Transverse colon (tissue), 4 donors: ENCODE results near the gene PUSL1. TPM values are rescaled to one million over a fixed set of nuclear protein-coding genes. Genes with fewer than 3 reads are reported as not detected.

ENCODE experiments used
- DNase-seq: peaks from one replicate; pipeline ENCODE4 v3.0.0-alpha.2; 2019
- H3K27ac ChIP-seq, 4 donors: fragments of 200-600 bp; sonication (generic); 2 replicates each; pipeline ENCODE4 v1.5.1; 2016 to 2018; ENCODE audit warnings: inconsistent platforms in 4 of 4
- H3K27me3 ChIP-seq: fragments of 200-600 bp; sonication (generic); 2 replicates; pipeline ENCODE4 v1.5.1; 2017; ENCODE audit warnings: inconsistent platforms
- H3K36me3 ChIP-seq, 4 donors: fragments of 200-600 bp; sonication (generic); 2 replicates each; pipeline ENCODE4 v1.5.1; 2017 to 2019; ENCODE audit warnings: inconsistent platforms in 4 of 4
- H3K4me1 ChIP-seq, 4 donors: fragments of 200-600 bp; sonication (generic); 2 replicates each; pipeline ENCODE4 v1.5.1; 2017 to 2020; ENCODE audit warnings: inconsistent platforms in 4 of 4
- H3K4me3 ChIP-seq, 4 donors: fragments of 200-600 bp; sonication (generic); 1 replicate in 1 of 4; 2 replicates in 3 of 4; pipeline versions ENCODE4 v1.5.1 to v1.6.1; 2017 to 2019; ENCODE audit warnings: inconsistent platforms in 4 of 4
- H3K9me3 ChIP-seq, 2 donors: fragments of 200-600 bp; sonication (generic); 2 replicates each; pipeline ENCODE4 v1.5.1; 2017 to 2019; ENCODE audit warnings: inconsistent platforms in 2 of 2
- EP300 ChIP-seq: sonication (generic); formaldehyde crosslinking; IDR thresholded peaks from one replicate; pipeline ENCODE4 v1.6.1; 2017; ENCODE audit warnings: antibody characterized with exemption, low read depth
- POLR2A ChIP-seq: fragments of 450-650 bp; IDR thresholded peaks from one replicate; pipeline ENCODE4 v1.6.1; 2016; ENCODE audit warnings: antibody characterized with exemption, mild to moderate bottlenecking, moderate library complexity
- POLR2AphosphoS5 ChIP-seq, 3 donors: sonication (generic); formaldehyde crosslinking; IDR thresholded peaks; one replicate each; pipeline ENCODE4 v1.6.1; 2016; ENCODE audit warnings: antibody characterized with exemption in 3 of 3
- WGBS, 2 donors: methylation state at CpG; one replicate each; pipeline ENCODE4 v1.1.5; 2018; ENCODE audit warnings: low coverage in 1 of 2; 5-methylcytosine and 5-hydroxymethylcytosine counted together
- in situ Hi-C, 4 donors: fragments of 200-750 bp; cut with MboI; loops; one replicate each; pipeline versions ENCODE4 v1.15.0 to v1.15.1; 2017; ENCODE audit warnings: low sequenced_read_pairs in 3 of 4, low pct_ligation_motif_present in 1 of 4, low pct_unique_long_range_greater_than_20kb in 1 of 4
- intact Hi-C: fragments of 100-400 bp; cut with DNase I; formaldehyde crosslinking; loops from one replicate; pipeline ENCODE4 v1.15.1; 2023; ENCODE audit warnings: low total_unique reads
- total RNA-seq, 4 donors: library from RNA; depleted of rRNA; stranded (reverse); fragments of >200 nt; gene quantifications; one replicate each; pipeline ENCODE4 v1.1.0, GENCODE V29; 2016
- TF ChIP-seq, protein P1 (sequence below), 5 experiments: fragments of 200-600 bp in 3 of 5; fragments of 450-650 bp in 2 of 5; sonication (generic) in 3 of 5; IDR thresholded peaks; 1 replicate in 2 of 5; 2 replicates in 3 of 5; pipeline ENCODE4 v1.5.1; 2016 to 2017; ENCODE audit warnings: antibody characterized with exemption in 5 of 5, inconsistent platforms in 3 of 5, mild to moderate bottlenecking in 2 of 5, moderate library complexity in 1 of 5

PUSL1 gene
- total RNA-seq, 4 donors from 2014 or later: 7.0 to 35.9 (median 20.5) TPM

DNA sequence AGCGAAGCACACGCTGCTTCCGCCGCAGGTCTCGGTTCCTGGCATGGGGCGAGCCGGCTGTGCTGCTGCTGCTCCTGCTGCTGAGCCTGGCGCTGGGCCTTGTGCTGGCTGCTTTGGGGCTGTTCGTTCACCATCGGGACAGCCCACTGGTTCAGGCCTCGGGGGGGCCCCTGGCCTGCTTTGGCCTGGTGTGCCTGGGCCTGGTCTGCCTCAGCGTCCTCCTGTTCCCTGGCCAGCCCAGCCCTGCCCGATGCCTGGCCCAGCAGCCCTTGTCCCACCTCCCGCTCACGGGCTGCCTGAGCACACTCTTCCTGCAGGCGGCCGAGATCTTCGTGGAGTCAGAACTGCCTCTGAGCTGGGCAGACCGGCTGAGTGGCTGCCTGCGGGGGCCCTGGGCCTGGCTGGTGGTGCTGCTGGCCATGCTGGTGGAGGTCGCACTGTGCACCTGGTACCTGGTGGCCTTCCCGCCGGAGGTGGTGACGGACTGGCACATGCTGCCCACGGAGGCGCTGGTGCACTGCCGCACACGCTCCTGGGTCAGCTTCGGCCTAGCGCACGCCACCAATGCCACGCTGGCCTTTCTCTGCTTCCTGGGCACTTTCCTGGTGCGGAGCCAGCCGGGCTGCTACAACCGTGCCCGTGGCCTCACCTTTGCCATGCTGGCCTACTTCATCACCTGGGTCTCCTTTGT is 25.3 kb downstream of the PUSL1 start:
- intact Hi-C loops: no loop called here
- no peak overlapping the region for H3K27ac ChIP-seq
- DNase-seq: no peak
- in situ Hi-C loops: no loop called here
- no peaks in the 10 kb centered on the region for H3K9me3 ChIP-seq
- H3K4me3 ChIP-seq: no peak overlapping the region
- no peaks in the 10 kb centered on the region for H3K36me3 ChIP-seq
- no peak for TF ChIP-seq POLR2AphosphoS5 (IDR thresholded peaks at IDR 0.05)
- no peak for TF ChIP-seq EP300
- TF ChIP-seq, protein P1, sequence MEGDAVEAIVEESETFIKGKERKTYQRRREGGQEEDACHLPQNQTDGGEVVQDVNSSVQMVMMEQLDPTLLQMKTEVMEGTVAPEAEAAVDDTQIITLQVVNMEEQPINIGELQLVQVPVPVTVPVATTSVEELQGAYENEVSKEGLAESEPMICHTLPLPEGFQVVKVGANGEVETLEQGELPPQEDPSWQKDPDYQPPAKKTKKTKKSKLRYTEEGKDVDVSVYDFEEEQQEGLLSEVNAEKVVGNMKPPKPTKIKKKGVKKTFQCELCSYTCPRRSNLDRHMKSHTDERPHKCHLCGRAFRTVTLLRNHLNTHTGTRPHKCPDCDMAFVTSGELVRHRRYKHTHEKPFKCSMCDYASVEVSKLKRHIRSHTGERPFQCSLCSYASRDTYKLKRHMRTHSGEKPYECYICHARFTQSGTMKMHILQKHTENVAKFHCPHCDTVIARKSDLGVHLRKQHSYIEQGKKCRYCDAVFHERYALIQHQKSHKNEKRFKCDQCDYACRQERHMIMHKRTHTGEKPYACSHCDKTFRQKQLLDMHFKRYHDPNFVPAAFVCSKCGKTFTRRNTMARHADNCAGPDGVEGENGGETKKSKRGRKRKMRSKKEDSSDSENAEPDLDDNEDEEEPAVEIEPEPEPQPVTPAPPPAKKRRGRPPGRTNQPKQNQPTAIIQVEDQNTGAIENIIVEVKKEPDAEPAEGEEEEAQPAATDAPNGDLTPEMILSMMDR (IDR thresholded peaks at IDR 0.05): no peak
- no peak for TF ChIP-seq POLR2A
- peaks cover 3 to 18% (median 13%) of the 10 kb centered on the region in 4 donors for H3K4me1 ChIP-seq
- H3K27me3 ChIP-seq: peaks cover 12% of the 10 kb centered on the region
- 70% methylated on average over 30 of the region's 36 CpGs; no CpG with 5 or more reads in 1 of the 2 donors for WGBS, 2 donors

DNA sequence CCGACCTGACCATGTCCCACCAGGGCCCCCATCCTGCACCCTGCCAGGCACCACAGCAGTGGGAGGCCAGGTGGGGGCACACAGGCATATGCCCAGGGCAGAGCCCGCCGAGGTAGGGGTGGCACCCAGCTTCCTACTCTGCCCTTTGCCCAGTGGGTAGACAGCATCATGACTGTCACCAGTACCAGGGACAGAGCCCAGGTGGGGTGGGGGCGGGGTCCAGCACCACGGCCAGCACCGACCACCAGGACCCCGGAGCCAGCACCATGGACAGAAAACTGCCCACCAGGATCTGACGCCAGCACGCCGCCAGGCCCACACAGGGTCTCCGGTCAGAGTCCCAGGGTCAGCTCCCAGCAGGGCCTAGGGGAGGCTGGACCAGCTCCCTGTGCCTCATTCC is 26.4 kb downstream of the PUSL1 start:
- WGBS, 2 donors: 85% methylated on average over 11 of the region's 11 CpGs; no CpG with 5 or more reads in 1 of the 2 donors
- intact Hi-C loops: no loop called here
- Histone ChIP-seq H3K4me1 (peaks cover 3 to 18% (median 13%) of the 10 kb centered on the region in 4 donors), H3K4me3 (no peak overlapping the region), H3K27ac (no peak overlapping the region), H3K36me3 (peaks cover 0 to 3% (median 0%) of the 10 kb centered on the region in 4 donors), H3K27me3 (peaks cover 12% of the 10 kb centered on the region), H3K9me3 (no peaks in the 10 kb centered on the region)
- in situ Hi-C loops: no loop called here
- no peak for DNase-seq
- TF ChIP-seq POLR2AphosphoS5 (IDR thresholded peaks at IDR 0.05) (no peak), POLR2A (no peak), EP300 (no peak)
- TF ChIP-seq, protein P1 (IDR thresholded peaks at IDR 0.05): no peak

DNA sequence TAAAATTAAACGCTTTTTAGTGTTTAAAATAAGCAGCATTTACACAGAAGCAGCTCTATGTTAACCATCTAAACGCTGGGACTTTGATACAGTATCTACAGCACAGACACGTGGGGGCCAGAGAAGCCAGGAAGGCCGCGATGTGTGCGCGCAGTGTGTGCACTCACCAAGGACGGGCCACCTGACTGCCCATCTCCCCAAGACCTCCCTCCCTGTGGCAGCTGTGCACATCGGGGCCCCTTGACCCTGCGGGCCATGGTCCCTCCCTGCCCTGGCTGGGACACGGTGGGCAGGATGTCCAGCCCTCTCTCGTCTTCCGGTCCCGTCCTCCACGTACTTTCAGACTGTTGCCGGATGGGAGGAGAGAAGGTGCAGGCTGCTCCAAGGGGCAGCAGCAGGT is 26.9 kb downstream of the PUSL1 start:
- Histone ChIP-seq H3K4me1 (peaks cover 3 to 18% (median 13%) of the 10 kb centered on the region in 4 donors), H3K36me3 (peaks cover 0 to 3% (median 0%) of the 10 kb centered on the region in 4 donors), H3K27me3 (peaks cover 12% of the 10 kb centered on the region), H3K9me3 (no peaks in the 10 kb centered on the region), H3K4me3 (no peak overlapping the region), H3K27ac (no peak overlapping the region)
- in situ Hi-C loops (no loop called here), intact Hi-C loops (no loop called here)
- WGBS, 2 donors: 86% methylated on average over 16 of the region's 16 CpGs; no CpG with 5 or more reads in 1 of the 2 donors
- no peak for DNase-seq
- TF ChIP-seq, protein P1 (IDR thresholded peaks at IDR 0.05): no peak
- no peak for TF ChIP-seq EP300
- TF ChIP-seq POLR2A: no peak
- TF ChIP-seq POLR2AphosphoS5 (IDR thresholded peaks at IDR 0.05): no peak

DNA sequence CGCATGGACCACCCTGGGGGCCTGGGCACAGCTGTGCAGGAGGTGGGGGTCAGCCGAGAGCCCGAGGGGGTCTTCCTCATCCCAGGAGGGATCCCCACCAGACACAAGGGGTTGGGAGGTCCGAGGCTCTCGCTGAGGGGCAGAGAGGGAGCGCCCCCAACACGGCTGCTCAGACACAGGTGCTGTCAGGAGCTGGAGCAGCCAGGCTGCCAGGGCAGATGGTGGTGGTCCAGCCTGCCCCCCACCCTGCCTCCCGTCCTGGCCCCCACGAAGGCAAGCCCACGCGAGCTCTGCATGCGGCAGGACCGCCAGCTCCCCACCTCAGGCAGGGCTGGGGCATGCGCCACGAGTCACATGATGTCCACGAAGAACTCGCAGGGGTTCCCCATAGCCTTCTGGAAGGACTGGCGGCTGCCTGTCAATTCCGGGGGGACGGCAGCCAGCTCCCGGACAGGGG is 27.4 kb downstream of the PUSL1 start:
- Histone ChIP-seq H3K27ac (no peak overlapping the region), H3K9me3 (no peaks in the 10 kb centered on the region), H3K27me3 (peaks cover 12% of the 10 kb centered on the region), H3K36me3 (peaks cover 0 to 3% (median 0%) of the 10 kb centered on the region in 4 donors), H3K4me1 (peaks cover 3 to 15% (median 13%) of the 10 kb centered on the region in 4 donors), H3K4me3 (no peak overlapping the region)
- in situ Hi-C loops (no loop called here), intact Hi-C loops (no loop called here)
- 82% methylated on average over 17 of the region's 21 CpGs; no CpG with 5 or more reads in 1 of the 2 donors for WGBS, 2 donors
- no peak for DNase-seq
- TF ChIP-seq EP300: no peak
